Measurements from ENCODE around the gene CLEC16A.

Gene CLEC16A

DNA sequence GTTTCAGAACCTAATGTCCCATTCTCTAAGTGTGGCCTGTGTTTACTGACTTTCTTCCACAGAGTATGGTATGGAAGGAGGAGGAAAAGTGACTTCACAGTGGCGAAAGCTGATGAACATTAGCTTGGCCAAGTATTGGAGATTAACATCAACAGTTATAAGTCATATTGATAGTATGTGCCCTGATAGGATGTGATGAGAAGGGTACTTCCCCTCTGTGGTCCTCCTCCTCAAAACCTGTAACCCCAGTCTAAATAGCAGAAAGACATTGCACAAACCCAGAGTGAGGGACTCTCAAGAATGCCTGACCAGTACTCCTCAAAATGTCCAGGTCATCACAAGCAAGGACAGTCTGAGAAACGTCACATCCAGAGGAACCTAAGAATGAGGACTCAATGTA, 73.1 kb downstream of the CLEC16A start:
- no peak for DNase-seq (ENCODE audit: low spot score)

GRCh38 chr16:11020388-11020787, 76.0 kb downstream of the CLEC16A start:
- DNase-seq (ENCODE audit: low spot score) = no peak

DNA sequence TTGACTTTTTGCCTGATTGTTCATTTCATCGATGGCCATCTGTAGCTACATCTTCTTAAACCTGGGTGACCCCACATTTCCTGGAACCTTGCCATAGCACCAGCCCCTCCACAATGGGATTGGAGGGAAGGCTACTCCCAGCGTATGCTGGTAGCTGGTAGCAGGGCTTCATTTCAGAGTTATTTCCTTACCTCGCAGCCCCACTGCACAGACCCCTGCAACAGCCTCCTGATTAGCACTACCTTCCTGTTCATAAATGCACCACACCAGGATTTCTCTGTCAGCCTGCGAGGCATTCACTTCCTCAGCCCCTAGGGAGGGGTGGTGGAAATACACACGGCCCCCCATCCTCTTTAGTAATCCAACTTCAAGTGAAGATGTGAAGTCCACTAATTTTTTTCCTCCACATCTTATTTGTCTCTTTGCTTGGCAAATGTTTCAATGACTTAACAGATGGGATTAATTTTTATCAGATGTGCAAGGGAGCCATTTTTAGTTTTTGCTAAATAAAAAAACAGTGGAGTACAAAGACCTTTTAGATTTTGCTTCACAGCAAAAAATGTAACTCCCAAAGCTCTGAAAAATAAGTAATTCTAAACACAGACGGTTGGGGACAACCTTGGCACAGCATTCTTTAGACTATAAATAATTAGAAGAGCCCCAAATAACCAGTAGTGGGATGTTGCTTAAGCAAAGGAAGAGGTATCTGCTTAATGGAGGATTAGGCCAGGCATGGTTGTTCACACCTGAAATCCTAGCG, 76.6 kb downstream of the CLEC16A start:
- DNase-seq (ENCODE audit: low spot score) = no peak

DNA sequence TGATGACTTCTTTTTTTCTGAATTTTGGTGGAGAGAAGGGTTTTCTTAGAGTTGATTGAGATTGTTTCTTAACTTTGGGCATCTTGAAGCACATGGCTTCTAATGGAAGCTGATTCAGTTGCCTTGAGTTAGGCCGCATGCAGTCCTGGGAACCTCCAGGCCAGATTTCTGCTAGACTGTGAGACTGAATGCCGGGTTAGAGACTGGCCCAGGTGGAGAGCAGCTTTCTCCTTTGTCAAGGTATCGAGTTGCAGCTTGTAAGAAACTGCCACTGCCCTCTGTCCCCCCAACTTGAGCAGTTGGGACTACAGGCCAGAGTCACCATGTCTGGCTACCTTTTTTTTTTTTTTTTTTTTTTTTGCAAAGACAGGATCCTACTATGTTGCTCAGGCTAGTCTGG, 77.6 kb downstream of the CLEC16A start:
- DNase-seq (ENCODE audit: low spot score) = no peak

GRCh38 chr16:11023262-11024039, 79.1 kb downstream of the CLEC16A start:
- DNase-seq (ENCODE audit: low spot score) = no peak

DNA sequence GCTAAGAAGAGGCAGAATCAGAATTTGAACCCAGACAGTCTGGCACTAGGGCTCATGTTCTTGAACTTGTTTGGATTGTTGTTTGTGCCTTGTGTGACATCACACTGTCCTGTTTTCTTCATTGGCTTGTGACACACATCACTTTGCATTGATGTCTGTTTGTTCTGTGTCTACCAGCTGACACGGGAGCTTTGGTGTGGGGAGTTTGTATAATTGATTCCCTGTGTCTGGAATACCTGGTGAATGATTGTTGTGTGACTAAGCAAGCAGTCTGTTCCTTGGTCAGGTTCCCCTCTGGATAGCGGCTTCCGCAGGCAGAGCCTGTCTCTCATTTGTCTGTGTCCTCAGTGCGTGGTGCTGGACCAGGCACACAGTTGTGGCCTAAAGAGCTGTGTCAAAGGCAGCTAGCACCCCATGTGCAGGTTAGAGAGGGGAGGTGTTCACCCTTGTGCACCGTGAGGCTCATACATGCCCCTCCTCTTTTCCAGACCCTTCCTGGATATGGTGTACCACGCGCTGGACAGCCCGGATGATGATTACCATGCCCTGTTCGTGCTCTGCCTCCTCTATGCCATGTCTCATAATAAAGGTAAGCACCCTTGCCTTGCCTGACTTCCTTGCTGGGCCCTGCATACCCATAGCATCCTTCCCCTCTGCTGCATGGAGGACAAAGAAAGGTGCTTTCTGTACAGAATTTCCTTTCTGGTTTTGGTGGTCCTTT, 80.1 kb downstream of the CLEC16A start:
- DNase-seq (ENCODE audit: low spot score) = no peak

GRCh38 chr16:11025120-11025531, 80.8 kb downstream of the CLEC16A start:
- no peak for DNase-seq (ENCODE audit: low spot score)

DNA sequence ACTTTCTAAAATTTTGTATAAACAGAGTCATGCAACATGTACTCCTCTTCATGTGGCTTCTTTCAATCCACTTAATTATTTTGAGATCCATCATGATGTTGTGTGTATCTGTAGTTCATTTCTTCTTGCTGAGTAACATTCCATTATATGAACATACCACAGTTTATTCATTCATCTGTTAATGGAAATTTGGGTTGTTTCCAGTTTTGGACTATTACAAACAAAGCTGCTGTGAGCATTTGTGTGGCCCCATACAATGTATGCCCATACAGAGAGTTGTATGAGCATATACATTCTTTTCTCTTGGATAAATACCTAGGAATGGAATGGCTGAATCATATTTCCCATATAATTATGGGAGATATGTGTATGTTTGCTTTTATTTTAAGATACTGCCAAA, 85.6 kb downstream of the CLEC16A start:
- DNase-seq (ENCODE audit: low spot score) = no peak

- no peak for DNase-seq (ENCODE audit: low spot score)
Measured at GRCh38 chr16:11030990-11031510, 86.7 kb downstream of the CLEC16A start.

DNA sequence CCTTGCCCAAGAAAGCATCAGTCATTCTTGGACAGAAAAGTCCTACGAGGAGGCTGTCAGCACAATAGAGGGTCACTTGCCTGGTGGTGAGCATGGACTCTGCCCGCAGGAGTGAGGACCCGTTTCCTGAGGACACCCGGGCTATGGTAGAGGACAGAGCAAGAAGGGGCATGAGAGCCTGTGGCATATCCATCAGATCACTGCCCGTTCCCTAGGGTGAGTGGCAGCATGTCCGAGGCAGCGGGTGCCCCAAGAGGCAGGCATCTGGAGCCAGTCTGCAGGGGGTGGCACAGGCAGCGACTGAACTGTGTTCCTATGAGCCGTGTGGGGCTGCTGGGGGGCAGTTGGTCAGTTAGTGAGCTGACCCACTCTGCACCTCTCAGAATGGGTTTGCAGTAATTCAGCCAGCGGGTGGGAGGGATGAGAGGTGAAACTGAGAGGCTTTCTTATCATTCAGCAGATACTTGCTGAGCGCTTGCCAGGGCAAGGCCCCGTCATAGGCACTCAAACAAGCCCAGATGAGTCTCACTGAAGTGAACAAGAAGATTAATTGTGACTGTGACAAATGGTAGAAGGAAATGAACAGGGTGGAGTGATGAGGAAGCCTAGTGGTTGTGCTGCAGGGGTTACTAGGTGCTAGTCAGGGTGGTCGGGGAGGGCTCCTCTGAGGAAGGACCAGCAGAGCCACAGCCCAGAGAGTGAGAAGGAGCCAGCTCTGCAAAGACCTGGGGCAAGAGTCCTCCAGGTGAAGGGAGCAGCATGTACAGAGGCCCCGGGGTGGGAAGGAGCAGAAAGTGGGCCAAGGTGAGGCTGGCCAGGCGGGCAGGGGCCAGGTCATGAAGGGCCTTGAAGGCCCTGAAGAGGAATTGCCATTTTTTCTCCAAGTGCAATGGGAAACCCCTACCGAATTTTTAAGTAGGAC, 87.9 kb downstream of the CLEC16A start:
- DNase-seq (ENCODE audit: low spot score) = no peak

DNA sequence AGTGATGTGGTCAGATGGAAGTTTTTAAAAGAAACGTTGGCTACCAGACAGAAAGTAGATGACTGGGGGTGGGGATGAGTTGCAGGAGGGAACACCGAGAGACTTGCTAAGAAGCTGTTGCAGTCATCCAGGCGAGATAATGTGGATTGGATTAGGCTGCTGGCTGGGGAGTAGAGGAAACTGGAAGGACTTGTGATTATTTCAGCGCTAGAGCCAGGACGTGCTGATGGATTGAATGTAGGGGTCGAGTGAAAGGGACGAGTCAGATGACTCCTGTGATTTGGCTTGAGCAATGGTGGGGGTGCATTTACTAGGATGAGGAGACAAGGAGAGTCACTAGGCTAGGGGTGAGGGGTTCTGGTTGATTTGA, 88.5 kb downstream of the CLEC16A start:
- DNase-seq (ENCODE audit: low spot score) = no peak

- no peak for DNase-seq (ENCODE audit: low spot score)
Measured at GRCh38 chr16:11033629-11034420, 89.5 kb downstream of the CLEC16A start.

DNA sequence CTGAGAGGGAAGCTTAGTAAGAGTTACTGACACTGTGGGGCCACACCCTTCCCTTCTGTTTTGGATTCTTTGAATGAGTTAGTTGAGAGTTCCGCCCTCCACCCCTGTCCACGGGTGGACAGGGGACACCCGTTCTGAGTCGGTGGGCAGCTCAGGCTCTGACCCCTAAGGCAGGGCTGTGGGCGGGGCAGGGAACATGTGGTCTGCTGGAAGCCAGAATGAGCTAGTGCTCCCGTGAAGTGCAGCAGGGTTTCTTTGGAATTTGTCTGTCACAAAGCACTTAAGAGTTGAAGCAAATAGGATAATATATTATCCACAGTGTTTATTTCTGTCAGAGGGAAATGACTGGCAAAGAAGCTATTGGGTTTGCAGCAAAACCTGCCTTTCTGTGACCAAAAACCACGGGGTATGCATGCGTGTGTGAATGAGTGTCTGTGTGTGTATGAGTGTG, 90.1 kb downstream of the CLEC16A start:
- DNase-seq (ENCODE audit: low spot score) = no peak

DNA sequence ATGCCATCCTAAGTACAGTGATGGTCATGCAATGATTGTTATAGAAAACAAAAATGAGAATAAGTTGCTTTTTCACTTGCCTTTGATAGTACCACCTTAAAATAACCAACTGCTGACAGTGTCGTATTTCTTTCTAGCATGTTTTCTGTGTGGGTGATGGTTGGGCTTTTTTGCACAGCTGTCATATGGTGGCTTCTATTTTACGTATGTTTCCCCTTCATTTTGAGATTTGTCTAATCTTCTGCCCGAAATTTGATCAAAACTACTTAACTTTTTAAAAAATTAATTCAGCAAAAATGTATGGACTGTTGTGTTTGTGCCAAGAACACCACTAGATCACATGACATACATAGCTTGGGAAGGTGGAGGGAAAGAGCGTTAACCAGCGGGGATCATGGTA, 90.7 kb downstream of the CLEC16A start:
- DNase-seq (ENCODE audit: low spot score) = no peak

GRCh38 chr16:11036040-11036439, 91.7 kb downstream of the CLEC16A start:
- no peak for DNase-seq (ENCODE audit: low spot score)

DNA sequence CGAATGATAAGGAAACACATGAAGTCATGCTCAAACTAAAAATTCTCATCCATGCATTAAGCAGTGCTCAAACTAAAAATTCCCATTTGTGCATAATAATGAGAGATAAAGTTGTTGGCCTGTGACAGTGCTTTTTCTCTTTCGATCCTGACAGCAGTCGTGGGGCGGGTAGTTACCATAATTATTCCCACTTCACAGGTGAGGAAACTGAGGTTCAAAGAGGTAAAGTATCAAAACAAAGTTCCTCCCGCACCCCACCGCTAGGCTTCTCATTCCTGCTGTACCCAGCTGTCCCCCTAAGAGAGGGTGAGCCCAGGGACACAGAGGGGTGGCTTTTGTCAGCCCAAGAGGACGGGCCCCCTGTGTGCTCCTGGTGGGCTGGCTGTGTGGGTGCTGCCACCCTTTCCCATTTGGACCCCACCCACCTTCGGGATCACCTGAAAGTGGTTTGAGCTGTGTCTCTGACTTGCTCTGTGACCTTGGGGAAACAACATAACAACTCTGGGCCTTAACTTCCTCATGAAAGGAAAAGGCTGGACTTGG, 92.6 kb downstream of the CLEC16A start:
- no peak for DNase-seq (ENCODE audit: low spot score)

DNA sequence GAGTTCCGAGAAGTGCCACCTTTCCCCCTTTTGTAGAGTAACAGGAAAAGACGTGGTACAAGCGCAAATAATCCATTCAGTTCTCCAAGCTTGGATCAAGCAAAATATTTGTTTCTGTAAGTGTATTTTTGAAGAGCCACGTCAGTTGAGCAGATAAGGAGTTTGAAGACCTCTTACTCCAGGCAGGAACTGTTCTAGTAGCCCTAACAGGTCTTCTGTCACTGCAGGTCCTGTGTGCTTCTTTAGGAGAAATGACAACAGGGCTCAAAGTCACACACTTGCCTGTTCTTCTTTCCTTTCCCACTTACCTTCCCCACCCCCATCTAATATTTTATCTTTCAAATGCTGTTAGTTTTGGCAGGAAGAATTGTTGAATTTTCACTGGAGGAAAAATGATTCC, 93.9 kb downstream of the CLEC16A start:
- DNase-seq (ENCODE audit: low spot score) = no peak

DNA sequence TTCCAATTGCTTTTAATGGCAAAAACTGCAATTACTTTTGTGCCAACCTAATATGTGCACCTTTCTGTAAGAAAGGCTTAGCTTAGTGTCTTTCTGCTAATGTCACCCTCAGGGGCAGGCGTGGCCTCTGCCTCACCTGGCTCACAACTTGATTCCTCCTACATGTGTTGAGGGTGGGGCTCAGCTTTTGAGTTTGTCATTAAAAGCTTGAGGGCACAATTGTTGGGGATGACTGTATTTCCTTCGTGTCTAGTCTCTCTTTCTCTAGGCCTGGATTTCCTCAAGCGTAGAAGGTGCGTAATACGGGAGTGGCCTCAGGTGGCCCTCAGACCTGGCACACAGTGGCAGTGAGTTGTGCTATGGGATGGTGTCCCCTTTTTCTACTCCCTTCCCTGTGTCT, 94.4 kb downstream of the CLEC16A start:
- no peak for DNase-seq (ENCODE audit: low spot score)

DNA sequence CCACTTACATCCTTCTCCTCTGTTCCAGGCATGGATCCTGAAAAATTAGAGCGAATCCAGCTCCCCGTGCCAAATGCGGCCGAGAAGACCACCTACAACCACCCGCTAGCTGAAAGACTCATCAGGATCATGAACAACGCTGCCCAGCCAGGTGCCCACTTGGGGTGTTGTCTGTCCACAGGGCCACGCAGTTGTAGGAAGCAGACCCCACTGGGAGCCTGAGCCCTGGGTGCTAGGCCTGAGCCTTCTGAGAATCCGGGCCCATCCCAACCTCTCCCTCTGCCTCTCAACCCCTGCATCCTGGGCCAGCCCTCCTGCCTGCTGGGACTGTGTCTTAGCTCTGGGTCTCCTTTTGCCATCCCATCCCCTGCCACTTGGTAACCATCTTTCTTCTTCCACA, 95.4 kb downstream of the CLEC16A start:
- DNase-seq (ENCODE audit: low spot score) = no peak

DNA sequence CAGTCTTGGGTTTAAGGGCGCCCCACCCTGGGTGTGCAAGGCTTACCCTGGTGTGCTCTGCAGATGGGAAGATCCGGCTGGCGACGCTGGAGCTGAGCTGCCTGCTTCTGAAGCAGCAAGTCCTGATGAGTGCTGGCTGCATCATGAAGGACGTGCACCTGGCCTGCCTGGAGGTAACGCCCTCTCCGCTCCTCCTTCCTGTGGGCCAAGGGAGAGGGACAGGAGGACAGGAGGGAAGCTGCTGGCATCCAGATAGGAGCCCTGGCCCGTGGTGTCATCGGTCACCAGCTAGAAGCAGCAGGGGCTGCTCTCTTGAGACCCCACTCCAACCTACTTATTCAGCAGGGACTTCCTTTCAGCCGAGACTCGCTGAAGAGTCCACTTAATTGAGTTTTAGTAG, 97.8 kb downstream of the CLEC16A start:
- no peak for DNase-seq (ENCODE audit: low spot score)

All from CD4-positive, alpha-beta T cell treated with Interleukin-2 at 100 ng/mL for 4 hours (primary cell).